OCI-LY3 (cell line): Measurements from ENCODE around the gene RORC.

Experiments used
- CTCF ChIP-seq: fragments of 200-600, 300-600 bp; sonication (generic); IDR thresholded peaks from 2 replicates; pipeline ENCODE4 v1.5.1; 2014; ENCODE audit warnings: antibody characterized with exemption, low read length, low read depth
- EZH2phosphoT487 ChIP-seq: fragments of 200-600 bp; shearing (Covaris generic); IDR thresholded peaks from 2 replicates; pipeline ENCODE4 v1.6.1; 2018; ENCODE audit warnings: antibody characterized with exemption, mixed run types, low read depth

- TF ChIP-seq CTCF (no peak), EZH2phosphoT487 (no peak)
Measured at GRCh38 chr1:151813271-151813977, 18.2 kb downstream of the RORC start.
